GM12872 (cell line): ENCODE data around the gene NGF.

Experiments used
- TF ChIP-seq, protein P1 (sequence below): IDR thresholded peaks from 3 replicates; pipeline ENCODE4 v1.5.1; 2011; ENCODE audit warnings: low read depth, mild to moderate bottlenecking, low read length, moderate library complexity; ENCODE audit not compliant: insufficient read depth

Gene NGF

DNA sequence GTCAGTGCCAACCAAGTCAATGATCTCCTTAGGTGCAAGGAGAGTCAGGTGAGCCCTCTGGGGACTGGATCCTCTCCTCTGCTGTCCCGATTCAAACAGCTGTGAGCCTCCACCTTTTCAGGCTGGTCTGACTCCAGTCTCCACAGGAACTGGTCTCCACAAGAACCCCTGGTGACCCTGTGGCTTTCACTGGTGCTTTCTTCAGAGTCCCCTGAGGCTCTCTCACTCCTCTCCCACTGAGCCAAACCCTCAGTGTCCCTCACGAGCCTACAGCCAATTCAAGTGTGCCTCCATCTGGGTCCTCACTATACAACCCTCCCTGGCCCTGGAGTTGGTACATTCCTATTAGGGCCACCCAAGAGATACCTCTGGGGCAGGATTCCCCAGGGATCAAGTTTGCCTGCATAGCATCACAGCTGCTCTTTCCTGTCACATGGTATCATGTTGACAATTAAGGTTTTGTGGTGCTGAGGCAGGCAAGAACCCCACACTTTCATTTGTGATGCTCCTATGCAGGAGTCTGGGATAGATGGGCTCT is 5.2 kb upstream of the NGF start:
- TF ChIP-seq, protein P1, sequence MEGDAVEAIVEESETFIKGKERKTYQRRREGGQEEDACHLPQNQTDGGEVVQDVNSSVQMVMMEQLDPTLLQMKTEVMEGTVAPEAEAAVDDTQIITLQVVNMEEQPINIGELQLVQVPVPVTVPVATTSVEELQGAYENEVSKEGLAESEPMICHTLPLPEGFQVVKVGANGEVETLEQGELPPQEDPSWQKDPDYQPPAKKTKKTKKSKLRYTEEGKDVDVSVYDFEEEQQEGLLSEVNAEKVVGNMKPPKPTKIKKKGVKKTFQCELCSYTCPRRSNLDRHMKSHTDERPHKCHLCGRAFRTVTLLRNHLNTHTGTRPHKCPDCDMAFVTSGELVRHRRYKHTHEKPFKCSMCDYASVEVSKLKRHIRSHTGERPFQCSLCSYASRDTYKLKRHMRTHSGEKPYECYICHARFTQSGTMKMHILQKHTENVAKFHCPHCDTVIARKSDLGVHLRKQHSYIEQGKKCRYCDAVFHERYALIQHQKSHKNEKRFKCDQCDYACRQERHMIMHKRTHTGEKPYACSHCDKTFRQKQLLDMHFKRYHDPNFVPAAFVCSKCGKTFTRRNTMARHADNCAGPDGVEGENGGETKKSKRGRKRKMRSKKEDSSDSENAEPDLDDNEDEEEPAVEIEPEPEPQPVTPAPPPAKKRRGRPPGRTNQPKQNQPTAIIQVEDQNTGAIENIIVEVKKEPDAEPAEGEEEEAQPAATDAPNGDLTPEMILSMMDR: no peak

DNA sequence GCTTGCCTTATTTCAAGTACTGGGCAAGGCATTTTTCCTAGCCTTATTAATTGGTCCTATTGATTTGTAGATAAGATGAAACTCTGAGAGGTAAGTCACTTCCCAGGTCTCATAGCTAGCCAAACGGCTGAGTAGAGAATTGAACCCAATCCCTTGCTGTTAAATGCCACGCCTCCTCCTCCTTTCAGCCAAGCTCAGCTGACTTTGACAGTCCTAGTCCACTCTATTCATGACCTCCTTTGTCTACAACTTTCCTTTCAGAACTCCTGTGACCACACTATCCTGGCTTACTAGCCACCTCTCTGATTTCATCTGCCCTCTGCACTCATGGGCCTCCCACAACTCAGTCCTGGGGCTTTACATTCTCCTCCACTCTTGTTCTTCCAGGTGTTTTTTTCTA is 3.9 kb upstream of the NGF start:
- TF ChIP-seq, protein P1: no peak

DNA sequence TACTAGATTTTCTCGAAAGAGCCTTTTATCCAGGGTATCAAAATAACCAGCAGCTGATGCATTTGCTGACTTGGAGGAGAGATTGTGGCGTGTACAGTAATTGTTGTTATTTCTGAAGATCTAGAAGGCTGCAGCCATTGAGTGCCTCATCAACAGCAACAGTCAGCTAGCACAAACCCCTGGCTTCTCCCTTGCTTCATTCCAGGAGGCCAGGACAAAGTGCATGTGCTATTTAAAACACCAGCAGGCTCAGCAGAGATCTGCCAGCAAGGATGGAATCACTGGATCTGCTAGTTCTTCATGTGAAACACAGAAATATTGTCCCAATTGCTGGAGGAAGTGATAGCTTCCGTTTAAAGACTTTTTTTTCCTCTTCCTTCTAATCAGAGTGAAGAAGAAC is 2.8 kb upstream of the NGF start:
- TF ChIP-seq, protein P1: no peak

GRCh38 chr1:115338457-115338820 is 390 bp upstream of the NGF start:
- TF ChIP-seq, protein P1: no peak

- TF ChIP-seq, protein P1: no peak
These were observed 795 bp downstream of the NGF start for GRCh38 chr1:115337276-115337632.

GRCh38 chr1:115336741-115337140 is 1.3 kb downstream of the NGF start:
- TF ChIP-seq, protein P1: no peak

DNA sequence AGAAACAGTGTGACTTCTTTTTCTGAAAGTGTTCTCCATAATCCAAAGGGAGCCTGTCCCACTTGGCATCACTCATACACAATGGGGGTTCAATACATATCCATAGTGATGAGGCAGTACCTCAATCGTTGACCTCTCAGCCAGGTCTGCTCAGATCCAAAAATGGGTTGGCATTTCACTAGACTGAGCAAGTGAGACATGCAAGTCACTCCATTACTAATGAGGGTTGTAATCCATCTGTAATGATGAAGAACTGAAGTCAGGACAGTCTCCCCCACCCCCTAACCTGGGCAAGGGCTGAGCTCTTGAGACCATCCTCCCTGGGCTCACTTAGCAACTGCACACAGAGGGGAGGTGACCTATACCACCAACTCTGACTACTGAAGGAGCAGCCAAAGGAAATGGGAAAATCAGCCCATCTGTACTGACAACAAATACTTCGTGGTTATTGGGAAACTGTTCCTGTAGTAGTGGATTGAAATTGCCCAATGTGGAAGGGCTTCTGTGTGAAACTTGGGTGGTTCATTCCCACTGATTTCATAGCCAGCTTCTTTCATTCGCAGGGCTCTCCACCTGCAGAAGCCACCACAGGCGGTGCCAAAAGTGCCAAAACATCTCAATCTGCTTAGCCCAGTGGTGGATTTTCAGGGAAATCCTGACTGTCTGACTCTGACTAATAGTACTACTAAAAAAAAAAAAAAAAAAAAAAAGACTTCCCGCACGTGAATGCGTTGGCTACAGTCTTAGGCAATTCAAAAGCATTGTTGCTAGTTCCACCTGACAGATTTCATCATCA is 5.0 kb downstream of the NGF start:
- TF ChIP-seq, protein P1: no peak
